Stimulated activated CD4-positive, alpha-beta T cell treated with anti-CD3 and anti-CD28 coated beads, Interleukin-4, amount 100 ng/mL, for 48 hours (primary cell): ENCODE results near the gene KIF4A.

Experiments
- DNase-seq, 2 donors: peaks; one replicate each; pipeline ENCODE4 v3.0.0-alpha.2; 2020; ENCODE audit warnings: low read depth in 2 of 2

Gene KIF4A

DNA sequence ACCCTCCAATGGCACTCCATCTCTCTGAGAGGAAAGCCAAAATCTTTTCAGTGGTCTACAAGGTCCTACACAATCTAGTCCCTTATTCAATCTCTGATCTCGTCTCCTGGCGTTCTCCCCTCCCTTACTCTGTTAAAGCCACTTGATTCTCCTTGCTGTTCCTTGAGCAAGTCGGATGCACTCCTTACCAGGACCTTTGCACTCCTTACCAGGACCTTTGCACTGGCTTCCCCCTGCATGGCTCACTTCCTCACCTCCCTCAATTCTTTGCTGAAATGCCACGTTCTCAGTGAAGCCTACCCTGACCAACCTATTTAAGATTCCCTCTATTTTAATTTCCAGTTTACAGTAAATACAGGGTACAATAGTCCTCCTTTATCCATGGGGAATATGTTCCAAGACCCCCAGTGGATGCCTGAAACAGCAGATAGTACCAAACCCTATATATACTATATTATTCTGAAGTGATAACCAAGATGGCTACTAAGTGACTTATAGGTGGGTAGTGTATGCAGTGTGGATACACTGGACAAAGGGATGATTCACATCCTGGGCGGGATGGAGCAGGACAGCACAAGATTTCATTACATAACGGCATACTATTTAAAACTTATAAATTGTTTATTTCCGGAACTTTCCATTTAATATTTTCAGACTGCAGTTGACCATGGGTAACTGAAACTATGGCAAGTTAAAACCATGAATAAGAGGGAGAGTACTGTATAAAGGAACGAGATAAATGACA, 148.2 kb downstream of the KIF4A start:
- no peak for DNase-seq

- DNase-seq: no peak
These were observed 149.1 kb downstream of the KIF4A start for GRCh38 chrX:70439016-70439415.

DNA sequence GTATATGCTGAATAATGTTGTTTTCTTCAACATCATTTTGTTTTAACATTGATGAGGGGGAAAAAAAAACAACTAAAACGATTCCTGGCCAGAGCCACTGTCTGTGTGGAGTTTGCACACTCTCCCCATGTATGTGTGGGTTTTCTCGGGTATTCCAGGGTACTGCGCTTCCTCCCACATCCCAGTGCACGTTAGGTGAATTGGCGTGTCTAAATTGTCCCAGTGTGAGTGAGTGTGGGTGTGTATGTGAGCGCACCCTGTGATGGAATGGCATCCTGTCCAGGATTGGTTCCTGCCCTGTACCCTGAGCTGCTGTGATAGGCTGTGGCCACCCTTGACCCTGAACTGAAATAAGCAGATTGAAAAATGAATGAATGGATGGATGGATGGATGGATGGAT, 152.3 kb downstream of the KIF4A start:
- DNase-seq: no peak

- no peak for DNase-seq
These were observed 154.5 kb downstream of the KIF4A start, which contains the start of gene DLG3 for GRCh38 chrX:70444326-70444945. DLG3 (plus strand) TSS chrX:70444835; CDS start chrX:70445202, 367 bp downstream.

DNA sequence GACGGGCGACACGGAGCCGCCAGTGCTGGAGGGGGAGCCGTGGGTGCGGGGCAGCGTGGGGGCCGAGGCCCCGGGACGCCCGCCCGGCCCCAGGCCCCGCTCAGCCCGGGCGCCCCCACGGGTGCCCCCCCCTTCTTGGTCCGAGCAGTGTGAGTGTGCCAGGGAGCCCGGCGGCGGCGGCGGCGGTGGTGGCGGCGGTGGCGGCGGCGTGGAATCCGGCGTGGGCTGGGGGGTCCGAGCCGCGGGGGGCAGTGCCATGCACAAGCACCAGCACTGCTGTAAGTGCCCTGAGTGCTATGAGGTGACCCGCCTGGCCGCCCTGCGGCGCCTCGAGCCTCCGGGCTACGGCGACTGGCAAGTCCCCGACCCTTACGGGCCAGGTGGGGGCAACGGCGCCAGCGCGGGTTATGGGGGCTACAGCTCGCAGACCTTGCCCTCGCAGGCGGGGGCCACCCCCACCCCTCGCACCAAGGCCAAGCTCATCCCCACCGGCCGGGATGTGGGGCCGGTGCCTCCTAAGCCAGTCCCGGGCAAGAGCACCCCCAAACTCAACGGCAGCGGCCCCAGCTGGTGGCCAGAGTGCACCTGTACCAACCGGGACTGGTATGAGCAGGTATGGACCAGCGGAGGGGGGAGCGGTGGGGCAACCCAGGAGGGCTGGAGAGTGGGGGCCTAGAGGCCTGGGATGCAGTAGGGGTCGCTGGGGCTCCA, 155.2 kb downstream of the KIF4A start:
- no peak for DNase-seq

- DNase-seq: no peak
These were observed 156.0 kb downstream of the KIF4A start for GRCh38 chrX:70445951-70446350.

- DNase-seq: no peak
These were observed 156.8 kb downstream of the KIF4A start for GRCh38 chrX:70446380-70447350.

- no peak for DNase-seq
These were observed 159.6 kb downstream of the KIF4A start for GRCh38 chrX:70449457-70449966.

- DNase-seq: peak in 1 of 2 donors; percentile 36
These were observed 162.3 kb downstream of the KIF4A start for GRCh38 chrX:70452143-70452733.

- DNase-seq: no peak
These were observed 163.2 kb downstream of the KIF4A start for GRCh38 chrX:70453024-70453618.

DNA sequence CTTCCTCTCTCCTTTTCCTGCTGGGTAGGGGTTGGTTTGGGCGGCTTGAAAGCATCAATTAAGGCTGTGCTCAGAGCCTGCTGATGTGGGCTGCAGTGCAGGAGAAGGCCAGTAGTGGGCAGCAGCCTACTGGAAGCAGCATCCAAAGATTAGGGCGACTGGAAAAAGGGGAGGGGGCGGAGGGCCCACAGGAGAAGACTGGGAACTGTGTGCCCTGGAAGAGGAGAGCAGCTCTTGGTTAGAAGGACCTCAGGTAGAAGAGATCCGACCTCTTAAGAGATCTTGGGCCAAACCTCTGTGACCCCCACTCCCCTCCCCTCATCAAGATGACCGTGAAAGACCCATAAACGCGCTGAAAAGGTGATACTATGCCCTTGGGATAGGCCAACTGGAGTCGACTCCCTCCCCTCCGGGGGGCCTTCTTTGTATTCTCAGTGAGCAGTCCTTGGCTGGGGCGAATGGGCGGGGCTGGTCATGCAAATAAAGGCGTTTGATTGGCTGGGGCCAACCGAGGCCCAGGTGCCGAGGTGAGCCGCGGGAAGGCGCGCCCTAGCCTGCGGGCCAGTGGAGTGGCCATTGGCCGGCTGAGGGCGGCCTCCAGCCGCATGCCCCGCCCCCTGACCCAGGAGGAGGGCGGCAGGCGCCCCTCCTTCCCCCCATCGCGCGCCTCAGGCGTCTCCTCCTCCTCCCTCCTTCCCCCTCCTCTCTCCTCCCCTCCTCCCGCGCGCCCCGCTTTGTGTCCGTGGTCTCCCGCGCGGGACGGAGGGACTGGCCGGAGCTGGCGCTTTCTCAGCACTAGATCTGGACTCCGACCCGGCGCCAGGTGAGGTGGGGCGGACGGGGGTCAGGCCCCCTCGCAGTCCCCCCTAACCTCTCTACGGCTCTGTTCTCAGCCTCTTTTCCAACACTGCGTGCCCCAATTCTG, 164.8 kb downstream of the KIF4A start:
- peak; percentile 48 to 54 for DNase-seq

DNA sequence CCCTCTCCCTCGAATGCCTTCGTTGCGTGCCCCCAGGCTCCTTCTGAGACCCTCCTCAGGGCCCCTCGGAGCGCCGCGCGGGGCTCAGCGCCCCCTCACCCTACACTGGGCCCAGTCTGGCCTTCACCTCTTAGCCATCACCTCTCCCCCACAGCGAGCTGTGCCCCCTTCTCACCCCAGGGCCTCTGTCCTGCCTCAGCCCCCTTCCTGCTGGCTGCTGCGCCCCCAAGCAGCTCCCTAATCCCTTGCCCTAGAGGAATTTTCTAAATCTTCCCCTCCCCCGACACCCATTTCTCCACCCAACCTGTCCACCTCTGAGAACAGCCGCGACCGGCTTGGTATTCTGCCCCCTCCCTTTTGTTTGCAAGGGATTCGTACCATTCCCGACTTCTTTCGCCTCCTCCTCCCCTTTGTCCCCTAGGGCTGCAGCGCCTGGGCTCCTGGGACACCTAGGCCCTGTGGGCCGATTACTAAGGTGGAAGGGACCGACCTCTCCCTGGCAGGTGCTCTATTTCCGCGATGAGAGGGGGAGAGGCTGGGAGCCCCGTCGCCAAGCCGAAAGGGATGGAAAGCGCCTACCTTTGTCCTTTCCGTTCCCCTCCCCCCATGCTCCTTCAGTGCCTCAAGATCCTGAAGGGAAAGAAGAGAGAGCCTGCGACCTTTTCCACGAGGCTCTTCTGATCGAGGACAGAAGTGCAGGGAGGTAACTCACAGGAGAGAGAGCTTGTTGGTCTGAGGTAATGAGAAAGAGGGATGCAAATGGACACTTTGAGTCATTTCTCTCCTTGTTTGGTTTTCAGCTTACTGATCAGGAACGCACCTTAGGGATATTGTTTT, 165.7 kb downstream of the KIF4A start:
- DNase-seq: no peak

DNA sequence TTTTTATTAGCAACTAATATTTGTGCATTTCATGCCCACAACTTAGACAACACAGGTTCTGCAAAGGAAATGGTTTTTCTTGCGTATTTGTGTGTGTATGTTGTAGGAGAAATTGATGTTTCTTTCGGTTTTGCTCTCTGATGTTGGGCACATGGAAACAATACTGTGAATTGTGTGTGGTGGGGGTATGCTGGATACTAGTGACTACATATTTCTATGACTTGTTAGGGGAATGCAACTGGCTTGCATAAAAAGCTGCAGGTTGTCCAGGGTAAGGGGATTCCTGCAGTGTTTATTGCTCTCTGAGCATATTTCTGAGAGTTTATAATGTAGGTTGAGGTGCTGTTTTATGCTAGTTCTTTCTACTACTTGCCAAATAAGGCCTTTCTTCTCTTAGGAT, 166.4 kb downstream of the KIF4A start:
- DNase-seq: no peak

DNA sequence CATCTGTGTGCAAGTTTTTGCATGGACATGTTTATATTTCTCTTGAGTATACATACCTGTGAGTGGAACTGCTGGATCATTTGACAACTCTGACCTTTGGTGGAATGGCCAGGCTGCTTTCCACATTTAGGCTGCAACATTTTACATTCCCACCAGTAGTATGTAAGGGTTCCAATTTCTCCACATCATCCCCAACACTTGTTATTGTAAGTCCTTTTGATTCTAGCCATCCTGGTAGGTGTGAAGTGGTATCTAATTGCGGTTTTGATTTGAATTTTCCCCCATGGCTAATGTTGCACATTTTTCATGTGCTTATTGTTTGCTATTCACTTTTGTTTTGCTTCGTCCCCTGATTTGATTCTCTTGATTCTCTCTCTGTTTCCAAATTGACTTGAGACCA, 171.1 kb downstream of the KIF4A start:
- DNase-seq: no peak

DNA sequence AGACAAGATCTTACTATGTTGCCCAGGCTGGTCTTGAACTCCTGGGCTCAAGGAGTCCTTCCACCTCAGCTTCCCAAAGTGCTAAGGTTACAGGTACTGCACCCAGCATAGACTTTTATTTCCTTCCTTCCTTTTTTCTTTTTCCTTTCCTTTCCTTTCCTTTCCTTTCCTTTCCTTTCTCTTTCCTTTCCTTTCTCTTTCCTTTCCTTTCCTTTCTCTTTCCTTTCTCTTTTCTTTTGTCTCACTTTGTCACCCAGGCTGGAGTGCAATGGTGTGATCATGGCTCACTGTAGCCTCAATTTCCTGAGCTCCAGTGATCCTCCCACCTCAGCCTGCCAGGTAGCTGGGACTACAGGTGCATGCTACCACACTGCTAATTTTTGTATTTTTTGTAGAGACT, 174.1 kb downstream of the KIF4A start:
- DNase-seq: no peak

DNA sequence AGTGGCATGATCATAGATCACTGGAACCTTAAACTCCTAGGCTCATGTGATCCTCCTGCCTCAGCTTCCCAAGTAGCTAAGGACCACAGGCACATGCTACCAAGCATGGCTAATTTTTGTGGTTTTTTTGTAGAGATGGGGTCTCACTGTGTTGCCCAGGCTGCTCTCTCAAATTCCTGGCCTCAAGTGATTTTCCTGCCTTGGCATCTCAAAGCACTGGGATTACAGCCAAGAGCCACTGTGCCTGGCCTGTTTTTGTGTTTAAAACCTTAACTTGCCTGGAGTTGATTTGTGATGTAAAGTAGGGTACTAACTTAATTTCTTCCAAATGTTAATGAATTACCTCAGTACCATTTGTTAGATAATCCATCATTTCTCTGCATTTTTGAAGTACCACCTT, 177.1 kb downstream of the KIF4A start:
- no peak for DNase-seq

GRCh38 chrX:70468709-70469108, 178.8 kb downstream of the KIF4A start:
- DNase-seq: no peak
